Measurements from ENCODE around the gene KCNH5.

The KCNH5 gene

GRCh38 chr14:62905566-62905965 lies 139.7 kb downstream of the KCNH5 start:
- DNase-seq (ENCODE audit: extremely low read depth, low read depth): no peak
- TF ChIP-seq CTCF (IDR thresholded peaks at IDR 0.05; ENCODE audit: low read depth, low read length): no peak

- DNase-seq (ENCODE audit: extremely low read depth, low read depth): no peak
- no peak for TF ChIP-seq CTCF (IDR thresholded peaks at IDR 0.05; ENCODE audit: low read depth, low read length)
Measured at GRCh38 chr14:62897771-62898170, 147.5 kb downstream of the KCNH5 start.

- no peak for DNase-seq (ENCODE audit: extremely low read depth, low read depth)
Measured at GRCh38 chr14:62896932-62897456, 148.3 kb downstream of the KCNH5 start.

GRCh38 chr14:62894736-62895135 lies 150.5 kb downstream of the KCNH5 start:
- no peak for TF ChIP-seq CTCF (IDR thresholded peaks at IDR 0.05; ENCODE audit: low read depth, low read length)

More at GRCh38 chr14:62896932-62897456, 148.3 kb downstream of the KCNH5 start:
- TF ChIP-seq CTCF (IDR thresholded peaks at IDR 0.05; ENCODE audit: low read depth, low read length): no peak

GRCh38 chr14:62889364-62889763 lies 155.9 kb downstream of the KCNH5 start:
- DNase-seq (ENCODE audit: extremely low read depth, low read depth): no peak

More at GRCh38 chr14:62894736-62895135, 150.5 kb downstream of the KCNH5 start:
- DNase-seq (ENCODE audit: extremely low read depth, low read depth): no peak

GRCh38 chr14:62886461-62886860 lies 158.8 kb downstream of the KCNH5 start:
- no peak for TF ChIP-seq CTCF (IDR thresholded peaks at IDR 0.05; ENCODE audit: low read depth, low read length)
- DNase-seq (ENCODE audit: extremely low read depth, low read depth): no peak

More at GRCh38 chr14:62889364-62889763, 155.9 kb downstream of the KCNH5 start:
- no peak for TF ChIP-seq CTCF (IDR thresholded peaks at IDR 0.05; ENCODE audit: low read depth, low read length)

GRCh38 chr14:62885451-62885850 lies 159.8 kb downstream of the KCNH5 start:
- no peak for DNase-seq (ENCODE audit: extremely low read depth, low read depth)
- no peak for TF ChIP-seq CTCF (IDR thresholded peaks at IDR 0.05; ENCODE audit: low read depth, low read length)

Data from AG09319 (cell line).